ENCODE results near the gene NXPH3. TPM values are rescaled to one million over a fixed set of nuclear protein-coding genes. Genes with fewer than 3 reads are reported as not detected.
A peak's percentile ranks its signal among the peaks of the same experiment; 100 is the strongest.

The NXPH3 gene
- total RNA-seq, 1 experiment from 2014 or later: 0.26 TPM

- Histone ChIP-seq H3K27ac (ENCODE audit: low read length) (no peak overlapping the region), H3K4me3 (ENCODE audit: low read length) (no peak overlapping the region), H3K79me2 (ENCODE audit: low read length) (no peaks in the 10 kb centered on the region), H3K9me3 (ENCODE audit: low read length) (no peaks in the 10 kb centered on the region), H3K4me2 (ENCODE audit: low read length) (no peak overlapping the region), H2AFZ (ENCODE audit: low read length) (no peak overlapping the region), H3K9ac (ENCODE audit: low read length) (no peak overlapping the region), H3K4me1 (ENCODE audit: insufficient read depth, low read length) (peaks cover 4% of the 10 kb centered on the region; the same call in 1 of the 2 replicates), H4K20me1 (ENCODE audit: low read length) (no peaks in the 10 kb centered on the region), H3F3A (ENCODE audit: low read length, unreplicated experiment) (no peaks in the 10 kb centered on the region), H3K9me2 (replicated peaks; ENCODE audit: low read length) (no peaks in the 10 kb centered on the region), H3K36me3 (ENCODE audit: low read depth, low read length) (no peaks in the 10 kb centered on the region), H3K27me3 (ENCODE audit: low read length) (no peaks in the 10 kb centered on the region)
- ATAC-seq: peak; percentile 52
- intact Hi-C loops (cut with micrococcal nuclease): no loop called here
- BruUV-seq (replicated peaks): no TSS peak
- POLR2A ChIA-PET (ENCODE audit: unreplicated experiment): no interaction called here
- DNase-seq: peak; percentile 49
- TF ChIP-seq CTCF (conservative IDR thresholded peaks at IDR 0.05; ENCODE audit: low read depth, low read length) (no peak), EZH2phosphoT487 (IDR thresholded peaks at IDR 0.05; ENCODE audit: borderline replicate concordance, low read length) (peak; percentile 83)
- CTCF ChIA-PET: no interaction called here
These were observed 23.5 kb upstream of the NXPH3 start for GRCh38 chr17:49552070-49552751.

- TF ChIP-seq EZH2 (IDR thresholded peaks at IDR 0.05; ENCODE audit: low read length, unreplicated experiment) (no peak), CTCF (conservative IDR thresholded peaks at IDR 0.05; ENCODE audit: low read depth, low read length) (no peak), EZH2phosphoT487 (IDR thresholded peaks at IDR 0.05; ENCODE audit: borderline replicate concordance, low read length) (no peak)
- intact Hi-C loops (cut with micrococcal nuclease): no loop called here
- no peaks in the 10 kb centered on the region for H3K27me3 ChIP-seq (ENCODE audit: low read length)
- H3K79me2 ChIP-seq (ENCODE audit: low read length): no peaks in the 10 kb centered on the region
- no peak overlapping the region for H3K27ac ChIP-seq (ENCODE audit: low read length)
- H3K36me3 ChIP-seq (ENCODE audit: low read depth, low read length): no peaks in the 10 kb centered on the region
- ChIA-PET CTCF (no interaction called here), POLR2A (ENCODE audit: unreplicated experiment) (no interaction called here)
- H3K9ac ChIP-seq (ENCODE audit: low read length): no peak overlapping the region
- no peak overlapping the region for H3K4me2 ChIP-seq (ENCODE audit: low read length)
- no peak overlapping the region for H2AFZ ChIP-seq (ENCODE audit: low read length)
- ATAC-seq: no peak
- peaks cover 4% of the 10 kb centered on the region; the same call in 1 of the 2 replicates for H3K4me1 ChIP-seq (ENCODE audit: insufficient read depth, low read length)
- H3K9me3 ChIP-seq (ENCODE audit: low read length): no peaks in the 10 kb centered on the region
- H3F3A ChIP-seq (ENCODE audit: low read length, unreplicated experiment): no peaks in the 10 kb centered on the region
- BruUV-seq (replicated peaks): no TSS peak
- DNase-seq: no peak
- H4K20me1 ChIP-seq (ENCODE audit: low read length): no peaks in the 10 kb centered on the region
- no peaks in the 10 kb centered on the region for H3K9me2 ChIP-seq (replicated peaks; ENCODE audit: low read length)
- H3K4me3 ChIP-seq (ENCODE audit: low read length): no peak overlapping the region
These were observed 21.9 kb upstream of the NXPH3 start for GRCh38 chr17:49553676-49554335.

Data from PC-3 (cell line).